Activated naive CD4-positive, alpha-beta T cell treated with anti-CD3 and anti-CD28 coated beads, Interleukin-2, amount 50 U/mL, for 24 hours (primary cell): ENCODE results near the gene APBB2.

Experiments
- H3K27ac Mint-ChIP-seq: one replicate; pipeline ENCODE4 v1.8.0; 2021; ENCODE audit warnings: mild to moderate bottlenecking, mixed read lengths
- H3K27me3 Mint-ChIP-seq: one replicate; pipeline ENCODE4 v1.8.0; 2021; ENCODE audit warnings: mixed read lengths
- H3K36me3 Mint-ChIP-seq: one replicate; pipeline ENCODE4 v1.8.0; 2021; ENCODE audit warnings: mixed read lengths
- H3K4me1 Mint-ChIP-seq: one replicate; pipeline ENCODE4 v1.8.0; 2021; ENCODE audit warnings: mixed read lengths
- H3K4me3 Mint-ChIP-seq: one replicate; pipeline ENCODE4 v1.8.0; 2021; ENCODE audit warnings: mild to moderate bottlenecking, mixed read lengths
- H3K9me3 Mint-ChIP-seq: one replicate; pipeline ENCODE4 v1.8.0; 2021; ENCODE audit warnings: mixed read lengths

Gene APBB2

DNA sequence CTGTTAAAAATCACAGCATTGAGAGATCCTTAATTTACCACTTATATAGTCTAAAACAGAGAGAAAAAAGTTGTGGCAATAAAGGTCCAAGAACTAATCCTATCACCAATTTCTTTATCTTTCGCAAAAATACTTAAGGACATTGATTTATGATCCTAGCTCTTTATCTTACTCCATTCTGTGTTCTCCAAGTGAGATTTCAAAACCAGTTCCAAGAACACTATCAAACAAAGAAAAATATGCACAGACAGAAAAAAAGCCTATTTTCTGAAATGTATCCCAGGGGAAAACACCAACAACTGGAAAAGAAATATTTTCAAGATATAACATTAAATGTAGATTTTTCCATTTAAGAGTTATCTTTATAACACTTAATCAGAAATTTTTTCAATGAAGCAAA, 172.8 kb downstream of the APBB2 start:
- Mint-ChIP-seq H3K36me3 (peaks cover 1% of the 10 kb centered on the region), H3K9me3 (no peaks in the 10 kb centered on the region), H3K27me3 (peaks cover 5% of the 10 kb centered on the region), H3K4me1 (no peaks in the 10 kb centered on the region), H3K27ac (no peak overlapping the region), H3K4me3 (no peak overlapping the region)

DNA sequence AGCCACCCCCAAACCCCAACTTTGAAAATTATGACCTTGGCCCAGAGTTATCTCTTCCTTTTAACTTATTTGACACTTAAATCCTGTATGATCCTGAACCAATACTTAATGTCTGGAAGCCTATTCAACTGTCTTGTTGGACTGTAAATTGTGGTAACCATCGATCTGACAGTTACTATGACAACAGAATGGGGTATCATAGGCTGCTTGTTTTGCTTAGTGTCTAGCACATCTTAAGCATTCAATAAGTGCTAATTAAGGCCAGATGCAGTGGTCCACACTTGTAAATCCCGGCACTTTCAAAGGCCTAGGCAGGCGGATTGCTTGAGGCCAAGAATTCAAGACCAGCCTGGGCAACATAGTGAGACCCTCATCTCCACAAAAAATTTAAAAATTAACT, 175.0 kb downstream of the APBB2 start:
- Mint-ChIP-seq H3K27me3 (peaks cover 5% of the 10 kb centered on the region), H3K36me3 (no peaks in the 10 kb centered on the region), H3K27ac (no peak overlapping the region), H3K4me3 (no peak overlapping the region), H3K9me3 (no peaks in the 10 kb centered on the region), H3K4me1 (no peaks in the 10 kb centered on the region)

DNA sequence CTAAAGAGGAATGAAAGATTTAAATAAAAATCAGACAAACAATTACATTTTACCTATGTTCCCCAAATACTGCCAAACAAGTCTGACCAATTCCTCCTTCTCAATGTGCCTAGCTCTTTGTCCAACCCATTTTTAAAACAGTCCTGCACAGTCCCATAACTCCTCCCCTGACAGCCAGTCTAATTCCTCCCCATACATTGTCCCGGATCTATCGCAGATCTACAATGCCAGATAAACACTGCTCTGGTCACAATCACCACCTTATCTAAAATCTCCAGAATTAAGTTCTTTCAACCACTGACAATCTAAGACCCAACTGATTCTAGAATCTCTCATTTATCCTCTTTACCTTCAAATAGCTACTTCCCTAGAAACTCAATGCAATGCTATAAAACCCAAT, 176.0 kb downstream of the APBB2 start:
- H3K4me3 Mint-ChIP-seq, result no peak overlapping the region
- no peaks in the 10 kb centered on the region for H3K4me1 Mint-ChIP-seq
- H3K9me3 Mint-ChIP-seq, result no peaks in the 10 kb centered on the region
- no peaks in the 10 kb centered on the region for H3K36me3 Mint-ChIP-seq
- H3K27ac Mint-ChIP-seq, result no peak overlapping the region
- H3K27me3 Mint-ChIP-seq, result peaks cover 2% of the 10 kb centered on the region

DNA sequence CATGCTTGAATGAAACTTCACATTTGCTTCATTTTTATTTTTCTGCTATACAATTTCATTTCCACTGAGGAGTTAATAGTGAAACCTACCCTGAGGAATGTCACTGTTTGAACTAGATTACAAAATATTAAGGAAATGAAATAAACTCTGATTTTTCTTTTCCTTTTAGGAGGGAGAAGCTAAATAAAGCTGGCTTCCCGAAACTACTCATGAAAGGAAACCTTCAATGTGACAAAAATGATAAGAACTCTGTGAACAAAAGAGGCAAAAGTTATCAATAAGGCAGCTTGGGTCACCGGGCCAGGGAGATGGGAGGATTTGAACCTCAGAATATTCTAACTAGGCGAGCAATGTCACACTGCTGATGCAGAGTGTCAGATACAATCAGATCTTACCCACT, 185.2 kb downstream of the APBB2 start:
- H3K36me3 Mint-ChIP-seq, result peaks cover 5% of the 10 kb centered on the region
- H3K9me3 Mint-ChIP-seq, result peaks cover 9% of the 10 kb centered on the region
- no peak overlapping the region for H3K27ac Mint-ChIP-seq
- no peak overlapping the region for H3K4me3 Mint-ChIP-seq
- no peaks in the 10 kb centered on the region for H3K27me3 Mint-ChIP-seq
- H3K4me1 Mint-ChIP-seq, result no peaks in the 10 kb centered on the region

- H3K27me3 Mint-ChIP-seq, result no peaks in the 10 kb centered on the region
- H3K4me3 Mint-ChIP-seq, result no peak overlapping the region
- H3K36me3 Mint-ChIP-seq, result peaks cover 7% of the 10 kb centered on the region
- no peaks in the 10 kb centered on the region for H3K4me1 Mint-ChIP-seq
- no peak overlapping the region for H3K27ac Mint-ChIP-seq
- peaks cover 12% of the 10 kb centered on the region for H3K9me3 Mint-ChIP-seq
Measured at GRCh38 chr4:41028392-41029076, 185.8 kb downstream of the APBB2 start.

GRCh38 chr4:41026971-41027370, 187.4 kb downstream of the APBB2 start:
- Mint-ChIP-seq H3K27ac (no peak overlapping the region), H3K4me3 (no peak overlapping the region), H3K9me3 (peaks cover 17% of the 10 kb centered on the region), H3K36me3 (peaks cover 7% of the 10 kb centered on the region), H3K27me3 (no peaks in the 10 kb centered on the region), H3K4me1 (no peaks in the 10 kb centered on the region)

DNA sequence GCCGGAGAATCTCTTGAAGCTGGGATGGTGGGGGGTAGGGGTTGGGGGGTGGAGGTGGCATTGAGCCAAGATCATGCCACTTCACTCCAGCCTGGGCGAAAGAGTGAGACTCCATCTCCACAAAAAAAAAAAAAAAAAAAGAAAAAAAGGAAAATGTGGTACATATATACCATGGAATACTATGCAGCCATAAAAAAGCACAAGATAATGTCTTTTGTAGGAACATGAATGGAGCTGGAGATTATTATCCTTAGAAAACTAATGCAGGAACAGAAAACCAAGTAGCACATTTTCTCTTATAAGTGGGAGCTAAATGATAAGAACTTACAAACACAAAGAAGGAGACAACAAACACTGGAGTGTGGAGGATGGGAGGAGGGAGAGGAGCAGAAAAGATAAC, 188.5 kb downstream of the APBB2 start:
- H3K4me1 Mint-ChIP-seq, result no peaks in the 10 kb centered on the region
- H3K4me3 Mint-ChIP-seq, result no peak overlapping the region
- peaks cover 7% of the 10 kb centered on the region for H3K36me3 Mint-ChIP-seq
- no peak overlapping the region for H3K27ac Mint-ChIP-seq
- H3K9me3 Mint-ChIP-seq, result peaks cover 17% of the 10 kb centered on the region
- no peaks in the 10 kb centered on the region for H3K27me3 Mint-ChIP-seq

GRCh38 chr4:41024556-41025491, 189.5 kb downstream of the APBB2 start:
- H3K9me3 Mint-ChIP-seq, result peaks cover 17% of the 10 kb centered on the region
- H3K27ac Mint-ChIP-seq, result no peak overlapping the region
- H3K36me3 Mint-ChIP-seq, result peaks cover 7% of the 10 kb centered on the region
- no peaks in the 10 kb centered on the region for H3K27me3 Mint-ChIP-seq
- H3K4me3 Mint-ChIP-seq, result no peak overlapping the region
- H3K4me1 Mint-ChIP-seq, result no peaks in the 10 kb centered on the region

DNA sequence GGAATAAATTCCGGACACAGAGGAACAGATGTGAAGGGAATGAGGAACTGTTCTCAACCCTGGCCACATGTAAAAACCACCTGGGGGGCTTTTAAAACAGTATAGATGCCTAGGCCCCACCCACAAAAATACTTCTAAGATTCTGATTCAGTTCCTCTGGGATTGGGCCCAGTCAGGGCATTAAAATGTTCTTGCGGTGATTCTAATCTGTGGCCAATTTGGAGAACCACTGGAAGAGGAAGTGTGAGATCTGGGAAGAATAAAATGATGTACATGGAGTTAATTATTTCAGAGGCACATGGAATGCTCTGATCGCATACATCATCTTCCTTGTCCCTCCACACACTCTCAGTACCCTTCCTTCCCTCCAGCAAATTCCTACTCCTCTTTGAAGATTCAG, 192.2 kb downstream of the APBB2 start:
- H3K36me3 Mint-ChIP-seq, result peaks cover 7% of the 10 kb centered on the region
- peaks cover 9% of the 10 kb centered on the region for H3K9me3 Mint-ChIP-seq
- H3K4me1 Mint-ChIP-seq, result no peaks in the 10 kb centered on the region
- H3K27me3 Mint-ChIP-seq, result peaks cover 2% of the 10 kb centered on the region
- H3K27ac Mint-ChIP-seq, result no peak overlapping the region
- H3K4me3 Mint-ChIP-seq, result no peak overlapping the region

DNA sequence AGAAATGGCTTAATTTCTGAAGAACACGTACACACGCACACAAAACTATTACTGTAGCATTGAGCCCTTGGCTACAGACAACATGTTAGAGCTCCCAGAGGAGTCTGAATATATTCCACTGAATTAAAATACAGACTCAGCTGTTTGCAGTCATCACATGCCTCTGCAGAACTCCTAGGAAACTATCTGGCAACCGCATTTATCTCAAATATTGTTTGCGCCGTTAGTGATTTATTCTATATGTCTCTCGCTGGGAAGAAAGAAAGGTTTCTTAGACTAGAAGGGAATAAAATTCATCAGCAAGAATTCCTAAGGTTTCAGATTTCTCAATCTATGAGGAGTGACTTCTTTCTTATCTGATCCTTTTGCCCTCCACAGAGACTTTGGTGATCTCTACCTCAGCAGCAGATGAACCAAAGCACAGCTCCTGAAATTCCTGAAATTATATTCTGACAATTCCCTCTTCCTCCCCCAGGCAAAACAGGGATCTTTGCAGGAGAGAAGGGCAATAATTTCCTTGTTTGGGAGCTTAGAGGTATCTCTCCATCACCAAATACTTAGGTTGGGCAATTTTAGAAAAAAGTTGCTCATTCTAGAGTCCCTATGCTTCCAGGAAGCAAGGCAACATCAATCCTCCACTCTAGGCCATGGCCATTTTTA, 199.2 kb downstream of the APBB2 start:
- H3K27me3 Mint-ChIP-seq, result peaks cover 4% of the 10 kb centered on the region
- no peaks in the 10 kb centered on the region for H3K4me1 Mint-ChIP-seq
- no peaks in the 10 kb centered on the region for H3K36me3 Mint-ChIP-seq
- no peak overlapping the region for H3K27ac Mint-ChIP-seq
- no peak overlapping the region for H3K4me3 Mint-ChIP-seq
- H3K9me3 Mint-ChIP-seq, result no peaks in the 10 kb centered on the region

- H3K4me3 Mint-ChIP-seq, result no peak overlapping the region
- H3K36me3 Mint-ChIP-seq, result no peaks in the 10 kb centered on the region
- peaks cover 4% of the 10 kb centered on the region for H3K27me3 Mint-ChIP-seq
- no peaks in the 10 kb centered on the region for H3K9me3 Mint-ChIP-seq
- no peak overlapping the region for H3K27ac Mint-ChIP-seq
- no peaks in the 10 kb centered on the region for H3K4me1 Mint-ChIP-seq
Measured at GRCh38 chr4:41014158-41014557, 200.2 kb downstream of the APBB2 start.

DNA sequence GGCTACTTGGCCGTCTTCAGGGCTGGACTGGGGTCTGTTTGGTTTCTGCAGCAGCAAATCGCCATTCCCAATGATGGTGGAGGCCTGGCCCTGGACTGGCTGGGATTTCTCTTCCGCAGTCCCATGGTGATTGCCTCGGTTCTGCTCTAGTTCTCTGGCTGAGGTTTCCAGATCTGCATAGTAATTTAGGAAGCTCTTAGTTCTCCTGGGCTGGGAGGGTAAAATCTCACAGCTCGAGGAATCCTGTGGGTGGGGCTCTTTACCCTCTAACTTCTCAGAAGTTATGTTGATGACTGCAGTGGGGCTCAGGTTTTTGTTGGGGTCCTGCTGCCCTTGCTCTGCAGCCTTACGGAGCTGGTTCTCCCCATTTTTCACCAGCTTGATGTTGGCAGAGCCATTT, 200.6 kb downstream of the APBB2 start:
- Mint-ChIP-seq H3K9me3 (no peaks in the 10 kb centered on the region), H3K27me3 (peaks cover 4% of the 10 kb centered on the region), H3K36me3 (no peaks in the 10 kb centered on the region), H3K27ac (no peak overlapping the region), H3K4me3 (no peak overlapping the region), H3K4me1 (no peaks in the 10 kb centered on the region)

GRCh38 chr4:41012911-41013310, 201.4 kb downstream of the APBB2 start:
- no peaks in the 10 kb centered on the region for H3K36me3 Mint-ChIP-seq
- H3K27me3 Mint-ChIP-seq, result peaks cover 4% of the 10 kb centered on the region
- no peak overlapping the region for H3K4me3 Mint-ChIP-seq
- H3K4me1 Mint-ChIP-seq, result no peaks in the 10 kb centered on the region
- H3K9me3 Mint-ChIP-seq, result no peaks in the 10 kb centered on the region
- no peak overlapping the region for H3K27ac Mint-ChIP-seq

- Mint-ChIP-seq H3K4me3 (no peak overlapping the region), H3K9me3 (no peaks in the 10 kb centered on the region), H3K36me3 (no peaks in the 10 kb centered on the region), H3K4me1 (no peaks in the 10 kb centered on the region), H3K27ac (no peak overlapping the region), H3K27me3 (peaks cover 2% of the 10 kb centered on the region)
Measured at GRCh38 chr4:41012293-41012692, 202.0 kb downstream of the APBB2 start.

- Mint-ChIP-seq H3K27ac (no peak overlapping the region), H3K4me1 (no peaks in the 10 kb centered on the region), H3K9me3 (no peaks in the 10 kb centered on the region), H3K4me3 (no peak overlapping the region), H3K36me3 (no peaks in the 10 kb centered on the region), H3K27me3 (no peaks in the 10 kb centered on the region)
Measured at GRCh38 chr4:41009411-41009810, 204.9 kb downstream of the APBB2 start.

- no peaks in the 10 kb centered on the region for H3K9me3 Mint-ChIP-seq
- H3K36me3 Mint-ChIP-seq, result no peaks in the 10 kb centered on the region
- H3K4me1 Mint-ChIP-seq, result no peaks in the 10 kb centered on the region
- no peak overlapping the region for H3K4me3 Mint-ChIP-seq
- no peak overlapping the region for H3K27ac Mint-ChIP-seq
- H3K27me3 Mint-ChIP-seq, result peaks cover 1% of the 10 kb centered on the region
Measured at GRCh38 chr4:41006141-41006540, 208.2 kb downstream of the APBB2 start.
